H9 (cell line): ENCODE data around the gene TAAR9. TPM values are rescaled to one million over a fixed set of nuclear protein-coding genes. Genes with fewer than 3 reads are reported as not detected.

Experiments
- DNase-seq: peaks from one replicate; pipeline ENCODE4 v3.0.0-alpha.2; 2017
- H2AFZ ChIP-seq: one replicate; pipeline ENCODE4 v1.6.1; 2013; ENCODE audit warnings: mild to moderate bottlenecking, low read length, control low read depth, moderate library complexity
- H2AK5ac ChIP-seq: 2 replicates; pipeline ENCODE4 v1.6.1; 2013; ENCODE audit warnings: low read length, control low read depth, mixed read lengths; ENCODE audit not compliant: insufficient read length
- H2BK120ac ChIP-seq: one replicate; pipeline ENCODE4 v1.6.1; 2013; ENCODE audit warnings: low read depth, mild to moderate bottlenecking, low read length, control low read depth, inconsistent platforms; ENCODE audit not compliant: poor library complexity, severe bottlenecking
- H2BK12ac ChIP-seq: 2 replicates; pipeline ENCODE4 v1.6.1; 2013; ENCODE audit warnings: low read length, control low read depth, mixed read lengths, low read depth; ENCODE audit not compliant: insufficient read length
- H2BK15ac ChIP-seq: 2 replicates; pipeline ENCODE4 v1.6.1; 2013; ENCODE audit warnings: low read depth, low read length, control low read depth
- H2BK20ac ChIP-seq: one replicate; pipeline ENCODE4 v1.6.1; 2013; ENCODE audit warnings: low read depth, mild to moderate bottlenecking, low read length, control low read depth, inconsistent platforms; ENCODE audit not compliant: poor library complexity, severe bottlenecking
- H2BK5ac ChIP-seq: 2 replicates; pipeline ENCODE4 v1.6.1; 2013; ENCODE audit warnings: low read length, control low read depth, mixed read lengths; ENCODE audit not compliant: insufficient read length
- H3K14ac ChIP-seq: 2 replicates; pipeline ENCODE4 v1.6.1; 2013; ENCODE audit warnings: low read length, control low read depth; ENCODE audit not compliant: insufficient read depth
- H3K18ac ChIP-seq: 2 replicates; pipeline ENCODE4 v1.6.1; 2013; ENCODE audit warnings: low read depth, mild to moderate bottlenecking, mixed read lengths, low read length, control low read depth; ENCODE audit not compliant: insufficient read length
- H3K23ac ChIP-seq: 2 replicates; pipeline ENCODE4 v1.6.1; 2013; ENCODE audit warnings: low read length, control low read depth, mixed read lengths, low read depth; ENCODE audit not compliant: insufficient read length
- H3K23me2 ChIP-seq: 2 replicates; pipeline ENCODE4 v1.6.1; 2013; ENCODE audit warnings: low read depth, mild to moderate bottlenecking, mixed read lengths, low read length, control low read depth; ENCODE audit not compliant: insufficient read length, poor library complexity, severe bottlenecking
- H3K27ac ChIP-seq: 2 replicates; pipeline ENCODE4 v1.5.1; 2013; ENCODE audit warnings: low read length, control low read depth, mixed read lengths, low read depth; ENCODE audit not compliant: insufficient read length
- H3K27me3 ChIP-seq: 2 replicates; pipeline ENCODE4 v1.6.1; 2013; ENCODE audit warnings: low read length, control low read depth, inconsistent platforms; ENCODE audit not compliant: insufficient read depth
- H3K4ac ChIP-seq: 2 replicates; pipeline ENCODE4 v1.6.1; 2013; ENCODE audit warnings: low read depth, mild to moderate bottlenecking, control low read depth, inconsistent platforms, low read length, moderate library complexity
- H3K4me1 ChIP-seq: 2 replicates; pipeline ENCODE4 v1.6.1; 2013; ENCODE audit warnings: low read length, control low read depth, inconsistent platforms; ENCODE audit not compliant: insufficient read depth
- H3K4me2 ChIP-seq: 2 replicates; pipeline ENCODE4 v1.6.1; 2013; ENCODE audit warnings: low read length, control low read depth, mixed read lengths; ENCODE audit not compliant: insufficient read length, insufficient read depth
- H3K56ac ChIP-seq: 2 replicates; pipeline ENCODE4 v1.6.1; 2013; ENCODE audit warnings: low read depth, mild to moderate bottlenecking, mixed read lengths, low read length, control low read depth; ENCODE audit not compliant: insufficient read length
- H3K79me1 ChIP-seq: 2 replicates; pipeline ENCODE4 v1.6.1; 2013; ENCODE audit warnings: low read depth, mild to moderate bottlenecking, moderate library complexity, low read length, control low read depth, inconsistent platforms; ENCODE audit not compliant: insufficient read depth, poor library complexity, severe bottlenecking
- H3K79me2 ChIP-seq: 2 replicates; pipeline ENCODE4 v1.6.1; 2013; ENCODE audit warnings: low read length, control low read depth, inconsistent platforms; ENCODE audit not compliant: insufficient read depth
- H3K9ac ChIP-seq: 2 replicates; pipeline ENCODE4 v1.6.1; 2013; ENCODE audit warnings: low read length, control low read depth, mixed read lengths; ENCODE audit not compliant: insufficient read length; ENCODE audit errors: extremely low read depth
- H3K9me3 ChIP-seq: one replicate; pipeline ENCODE4 v1.6.1; 2013; ENCODE audit warnings: low read depth, low read length, inconsistent platforms; ENCODE audit not compliant: control insufficient read depth
- H3T11ph ChIP-seq: one replicate; pipeline ENCODE4 v1.6.1; 2013; ENCODE audit warnings: mild to moderate bottlenecking, low read length, control low read depth, inconsistent platforms
- H4K20me1 ChIP-seq: one replicate; pipeline ENCODE4 v1.6.1; 2013; ENCODE audit not compliant: control insufficient read depth, insufficient read length, insufficient read depth
- H4K5ac ChIP-seq: 2 replicates; pipeline ENCODE4 v1.6.1; 2013; ENCODE audit warnings: low read depth, mild to moderate bottlenecking, mixed read lengths, low read length, control low read depth; ENCODE audit not compliant: insufficient read length
- H4K8ac ChIP-seq: replicated peaks from 2 replicates; pipeline ENCODE4 v1.6.1; 2013; ENCODE audit warnings: low read length, control low read depth, mixed read lengths, low read depth; ENCODE audit not compliant: insufficient read length
- H4K91ac ChIP-seq: 2 replicates; pipeline ENCODE4 v1.6.1; 2013; ENCODE audit warnings: low read depth, mild to moderate bottlenecking, moderate library complexity, mixed read lengths, low read length, control low read depth; ENCODE audit not compliant: insufficient read length
- H3K27ac Mint-ChIP-seq, 3 experiments: 2 replicates in 2 of 3; 3 replicates in 1 of 3; pipeline ENCODE4 v1.8.0; 2020 to 2021; ENCODE audit warnings: mixed read lengths in 3 of 3, mild to moderate bottlenecking in 1 of 3, moderate library complexity in 1 of 3
- H3K27me3 Mint-ChIP-seq: 2 replicates; pipeline ENCODE4 v1.8.0; 2021; ENCODE audit warnings: low read depth, mild to moderate bottlenecking, moderate library complexity, mixed read lengths
- H3K36me3 Mint-ChIP-seq, 3 experiments: 2 replicates in 2 of 3; 3 replicates in 1 of 3; pipeline ENCODE4 v1.8.0; 2020 to 2021; ENCODE audit warnings: low read depth in 3 of 3, mixed read lengths in 3 of 3; ENCODE audit not compliant: insufficient read depth in 1 of 3
- H3K4me1 Mint-ChIP-seq, 2 experiments: 2 replicates each; pipeline ENCODE4 v1.8.0; 2020; ENCODE audit warnings: mixed read lengths in 2 of 2
- H3K4me3 Mint-ChIP-seq, 2 experiments: 2 replicates in 1 of 2; 3 replicates in 1 of 2; pipeline ENCODE4 v1.8.0; 2020 to 2021; ENCODE audit warnings: mild to moderate bottlenecking in 2 of 2, mixed read lengths in 2 of 2, moderate library complexity in 1 of 2
- H3K9me3 Mint-ChIP-seq, 2 experiments: 2 replicates in 1 of 2; 3 replicates in 1 of 2; pipeline ENCODE4 v1.8.0; 2020; ENCODE audit warnings: mild to moderate bottlenecking in 2 of 2, mixed read lengths in 2 of 2, moderate library complexity in 1 of 2
- CTCF ChIP-seq: fragments of 200-600 bp; sonication (generic); conservative IDR thresholded peaks from 3 replicates; pipeline ENCODE4 v1.8.0; 2021; ENCODE audit warnings: antibody characterized with exemption, mild to moderate bottlenecking
- WGBS: extraction: QIAGEN DNeasy Blood & Tissue Kit; methylation state at CpG from one replicate; pipeline ENCODE4 v1.1.7; 2013; ENCODE audit warnings: missing lambda C conversion rate, low lambda C conversion rate, mixed read lengths; ENCODE audit not compliant: insufficient read length; ENCODE audit errors: extremely low coverage; 5-methylcytosine and 5-hydroxymethylcytosine counted together
- total RNA-seq: library from RNA; stranded (reverse); gene quantifications from 2 replicates; pipeline ENCODE4 v1.2.1, GENCODE V29; 2021

The TAAR9 gene
- total RNA-seq, 1 experiment from 2014 or later: not detected

GRCh38 chr6:132505158-132505557 lies 32.9 kb upstream of the TAAR9 start:
- peaks cover 5% of the 10 kb centered on the region for H3K79me1 ChIP-seq
- no peaks in the 10 kb centered on the region for H3K27me3 ChIP-seq
- no CpG with 5 or more reads among the region's 1 CpG for WGBS
- H4K20me1 ChIP-seq: no peaks in the 10 kb centered on the region
- peaks cover 3% of the 10 kb centered on the region; the same call in 1 of the 2 replicates for H3K79me2 ChIP-seq
- no peak overlapping the region for H3K9ac ChIP-seq
- no peak overlapping the region for H2BK5ac ChIP-seq
- Mint-ChIP-seq H3K27ac (no peak overlapping the region), H3K36me3 (peaks cover 0 to 19% (median 16%) of the 10 kb centered on the region in 3 experiments; a peak in 6 of 7 replicates), H3K27me3 (no peaks in the 10 kb centered on the region), H3K4me3 (no peak overlapping the region), H3K4me1 (peaks cover 0 to 6% of the 10 kb centered on the region in 2 experiments; a peak in 1 of 4 replicates), H3K9me3 (no peaks in the 10 kb centered on the region)
- H3K4me1 ChIP-seq: no peaks in the 10 kb centered on the region
- no peak overlapping the region for H4K8ac ChIP-seq
- no peak overlapping the region for H2AK5ac ChIP-seq
- no peak overlapping the region for H3K27ac ChIP-seq
- no peak overlapping the region for H3K14ac ChIP-seq
- no peak for TF ChIP-seq CTCF
- no peak overlapping the region for H3K18ac ChIP-seq
- no peaks in the 10 kb centered on the region for H3K23me2 ChIP-seq
- no peak overlapping the region for H2BK15ac ChIP-seq
- no peak overlapping the region for H3T11ph ChIP-seq
- H3K9me3 ChIP-seq: no peaks in the 10 kb centered on the region
- no peak overlapping the region for H3K56ac ChIP-seq
- H2BK20ac ChIP-seq: no peak overlapping the region
- H3K4me2 ChIP-seq: no peak overlapping the region
- no peak overlapping the region for H2AFZ ChIP-seq
- H3K4ac ChIP-seq: no peak overlapping the region
- no peak for DNase-seq
- H2BK120ac ChIP-seq: no peak overlapping the region
- no peak overlapping the region for H4K91ac ChIP-seq
- H4K5ac ChIP-seq: no peak overlapping the region
- H2BK12ac ChIP-seq: no peak overlapping the region
- H3K23ac ChIP-seq: no peak overlapping the region
